HG03432 (cell line): ENCODE data around the gene OR4C6.

Experiments
- ATAC-seq: cut with Tn5 transposase; IDR thresholded peaks from one replicate; pipeline ENCODE4 v1.9.1; 2021; ENCODE audit warnings: mild to moderate bottlenecking, moderate library complexity; ENCODE audit not compliant: unreplicated experiment

The OR4C6 gene

GRCh38 chr11:55661901-55662300 is at the start of gene OR4C6:
OR4C6 (plus strand) TSS chr11:55662201; CDS start chr11:55665167, 2,966 bp downstream.
- ATAC-seq: no peak

- peak; percentile 72 for ATAC-seq
These were observed 37.5 kb upstream of the OR4C6 start for GRCh38 chr11:55624531-55624930.

- ATAC-seq: no peak
These were observed 27.2 kb upstream of the OR4C6 start, which contains the start of gene OR4P4 for GRCh38 chr11:55634813-55635212. OR4P4 (plus strand) TSS chr11:55635113.

GRCh38 chr11:55648027-55648426 is 14.0 kb upstream of the OR4C6 start, which contains the start of gene OR4S2:
OR4S2 (plus strand) TSS chr11:55648327; CDS start chr11:55650904, 2,577 bp downstream.
- no peak for ATAC-seq

GRCh38 chr11:55652560-55652959 is 9.4 kb upstream of the OR4C6 start:
- no peak for ATAC-seq

- no peak for ATAC-seq
These were observed 6.9 kb upstream of the OR4C6 start for GRCh38 chr11:55655096-55655495.

- ATAC-seq: peak; percentile 96
These were observed 3.9 kb upstream of the OR4C6 start for GRCh38 chr11:55658031-55658573.

GRCh38 chr11:55658608-55659007 is 3.4 kb upstream of the OR4C6 start:
- peak; percentile 39 for ATAC-seq

- no peak for ATAC-seq
These were observed 7.4 kb downstream of the OR4C6 start for GRCh38 chr11:55669376-55669775.

- peak; percentile 54 for ATAC-seq
These were observed 11.9 kb downstream of the OR4C6 start for GRCh38 chr11:55673860-55674259.

GRCh38 chr11:55697817-55698216 is 35.8 kb downstream of the OR4C6 start:
- ATAC-seq: peak; percentile 98

- ATAC-seq: no peak
These were observed 39.4 kb downstream of the OR4C6 start for GRCh38 chr11:55701429-55701828.

GRCh38 chr11:55707029-55707428 is 45.0 kb downstream of the OR4C6 start:
- peak; percentile 81 for ATAC-seq

GRCh38 chr11:55714982-55715888 is 53.2 kb downstream of the OR4C6 start:
- peak; percentile 84 for ATAC-seq
